HG03558 (cell line): ENCODE results near the gene PRR13.
"Not testable (repeated sequence)": the region's sequence is repeated elsewhere in the genome, so short reads cannot be mapped to it uniquely, and the experiment has no call there.

Source experiments
- ATAC-seq: cut with Tn5 transposase; IDR thresholded peaks from one replicate; pipeline ENCODE4 v1.9.1; 2021; ENCODE audit warnings: moderate number of reproducible peaks; ENCODE audit not compliant: unreplicated experiment; ENCODE audit errors: extremely low read depth

The PRR13 gene

GRCh38 chr12:53467082-53467481, 25.5 kb downstream of the PRR13 start:
- no peak for ATAC-seq

GRCh38 chr12:53467880-53468279, 26.3 kb downstream of the PRR13 start:
- no peak for ATAC-seq

GRCh38 chr12:53468282-53468681, 26.7 kb downstream of the PRR13 start:
- no peak for ATAC-seq

- no peak for ATAC-seq
Measured at GRCh38 chr12:53472056-53472582, 30.6 kb downstream of the PRR13 start.

GRCh38 chr12:53474077-53474476, 32.5 kb downstream of the PRR13 start:
- ATAC-seq, result no peak

- no peak for ATAC-seq
Measured at GRCh38 chr12:53474819-53475218, 33.3 kb downstream of the PRR13 start.

- no peak for ATAC-seq
Measured at GRCh38 chr12:53476769-53477209, 35.3 kb downstream of the PRR13 start.

- no peak for ATAC-seq
Measured at GRCh38 chr12:53478865-53479264, 37.3 kb downstream of the PRR13 start.

GRCh38 chr12:53479331-53479730, 37.8 kb downstream of the PRR13 start:
- ATAC-seq, result no peak

GRCh38 chr12:53480491-53481442, 39.2 kb downstream of the PRR13 start:
- no peak for ATAC-seq

GRCh38 chr12:53481458-53481857, 39.9 kb downstream of the PRR13 start:
- not testable (repeated sequence) for ATAC-seq

GRCh38 chr12:53481939-53482586, 40.5 kb downstream of the PRR13 start:
- ATAC-seq, result no peak

- no peak for ATAC-seq
Measured at GRCh38 chr12:53482626-53483168, 41.2 kb downstream of the PRR13 start.

GRCh38 chr12:53483225-53483978, 41.9 kb downstream of the PRR13 start:
- no peak for ATAC-seq

- no peak for ATAC-seq
Measured at GRCh38 chr12:53483979-53484377, 42.4 kb downstream of the PRR13 start.

- ATAC-seq, result no peak
Measured at GRCh38 chr12:53484686-53485575, 43.4 kb downstream of the PRR13 start.

- ATAC-seq, result no peak
Measured at GRCh38 chr12:53485955-53486735, 44.6 kb downstream of the PRR13 start.

GRCh38 chr12:53486736-53487487, 45.4 kb downstream of the PRR13 start:
- ATAC-seq, result no peak
